K562 (cell line): Measurements from ENCODE around the gene COPS9.

Source experiments
- BHLHE40 ChIP-seq: IDR thresholded peaks from 2 replicates; pipeline ENCODE4 v1.6.1; 2011; ENCODE audit warnings: low read length, improper control_type of control experiment
- CBX1 ChIP-seq: sonication (generic); IDR thresholded peaks from 2 replicates; pipeline ENCODE4 v1.6.1; 2016; ENCODE audit warnings: antibody characterized with exemption, low read depth, mild to moderate bottlenecking
- CREB3L1 ChIP-seq: fragments of 450-650 bp; IDR thresholded peaks from 2 replicates; pipeline ENCODE4 v1.6.1; 2014; ENCODE audit warnings: low read depth, mild to moderate bottlenecking, moderate library complexity, borderline replicate concordance
- CTCF ChIP-seq, 3 experiments: IDR thresholded peaks in 2 of 3; conservative IDR thresholded peaks in 1 of 3; 2 replicates each; pipeline ENCODE4 v1.5.1; 2011 to 2012; ENCODE audit warnings: low read length in 3 of 3, mild to moderate bottlenecking in 3 of 3, control low read depth in 2 of 3, improper control_type of control experiment in 1 of 3, inconsistent platforms in 1 of 3, low read depth in 1 of 3, mixed read lengths in 1 of 3, moderate library complexity in 1 of 3; ENCODE audit not compliant: insufficient read depth in 2 of 3
- GTF2F1 ChIP-seq: IDR thresholded peaks from 2 replicates; pipeline ENCODE4 v1.6.1; 2011; ENCODE audit warnings: low read depth, low read length, improper control_type of control experiment
- MXI1 ChIP-seq: IDR thresholded peaks from 2 replicates; pipeline ENCODE4 v1.6.1; 2011; ENCODE audit warnings: low read depth, mild to moderate bottlenecking, improper control_type of control experiment, low read length
- NFE2L1 ChIP-seq: fragments of 450-650 bp; IDR thresholded peaks from 2 replicates; pipeline ENCODE4 v1.6.1; 2016; ENCODE audit warnings: missing genetic modification characterization, low read depth, mild to moderate bottlenecking, missing compliant biosample characterization, moderate library complexity, borderline replicate concordance
- POLR2H ChIP-seq: IDR thresholded peaks from 2 replicates; pipeline ENCODE4 v1.6.1; 2016; ENCODE audit warnings: missing genetic modification characterization, low read depth, mild to moderate bottlenecking, control low read depth, missing compliant biosample characterization, moderate library complexity
- SMARCC2 ChIP-seq: fragments of 450-650 bp; IDR thresholded peaks from 2 replicates; pipeline ENCODE4 v1.6.1; 2017; ENCODE audit warnings: antibody characterized with exemption, moderate library complexity, mild to moderate bottlenecking, low read depth
- SRSF1 ChIP-seq: fragments of 200-400 bp; formaldehyde crosslinking; IDR thresholded peaks from 2 replicates; pipeline ENCODE4 v1.6.1; 2017; ENCODE audit warnings: mild to moderate bottlenecking, low read depth, low read length, moderate library complexity
- ZZZ3 ChIP-seq: fragments of 450-650 bp; IDR thresholded peaks from 2 replicates; pipeline ENCODE4 v1.6.1; 2016; ENCODE audit warnings: antibody characterized with exemption, mild to moderate bottlenecking, moderate library complexity
- TF ChIP-seq, protein P1 (sequence below): IDR thresholded peaks from 3 replicates; pipeline ENCODE4 v1.6.1; 2011; ENCODE audit warnings: borderline replicate concordance, mild to moderate bottlenecking; ENCODE audit not compliant: insufficient read length, insufficient read depth

- no peak for TF ChIP-seq SRSF1
- no peak for TF ChIP-seq GTF2F1
- no peak for TF ChIP-seq SMARCC2
- TF ChIP-seq CTCF (IDR thresholded peaks at IDR 0.05 in 2 of 3, conservative IDR thresholded peaks at IDR 0.05 in 1 of 3; ENCODE audit: insufficient read depth in 2 of 3, low read depth in 1 of 3, low read length in 3 of 3), result no peak
- TF ChIP-seq NFE2L1 (tag), result no peak
- TF ChIP-seq, protein P1, sequence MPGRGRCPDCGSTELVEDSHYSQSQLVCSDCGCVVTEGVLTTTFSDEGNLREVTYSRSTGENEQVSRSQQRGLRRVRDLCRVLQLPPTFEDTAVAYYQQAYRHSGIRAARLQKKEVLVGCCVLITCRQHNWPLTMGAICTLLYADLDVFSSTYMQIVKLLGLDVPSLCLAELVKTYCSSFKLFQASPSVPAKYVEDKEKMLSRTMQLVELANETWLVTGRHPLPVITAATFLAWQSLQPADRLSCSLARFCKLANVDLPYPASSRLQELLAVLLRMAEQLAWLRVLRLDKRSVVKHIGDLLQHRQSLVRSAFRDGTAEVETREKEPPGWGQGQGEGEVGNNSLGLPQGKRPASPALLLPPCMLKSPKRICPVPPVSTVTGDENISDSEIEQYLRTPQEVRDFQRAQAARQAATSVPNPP, result no peak
- no peak for TF ChIP-seq ZZZ3
- TF ChIP-seq CBX1, result no peak
- no peak for TF ChIP-seq POLR2H (tag)
- no peak for TF ChIP-seq MXI1
- TF ChIP-seq BHLHE40, result no peak
- no peak for TF ChIP-seq CREB3L1
Observed at GRCh38 chr2:240178564-240178963, 42.5 kb upstream of the COPS9 start.
